ENCODE measurements around the gene LRRC7.

Gene LRRC7

GRCh38 chr1:70077066-70077465, 509.3 kb downstream of the LRRC7 start:
- H3K27ac ChIP-seq (ENCODE audit: low read depth, low read length), result no peak overlapping the region
- no peaks in the 10 kb centered on the region for H3K27me3 ChIP-seq (ENCODE audit: control insufficient read depth, insufficient read depth, low read length)
- H3K4me3 ChIP-seq (ENCODE audit: low read length), result no peak overlapping the region
- no peaks in the 10 kb centered on the region for H3K36me3 ChIP-seq (ENCODE audit: control insufficient read depth, insufficient read depth, low read length)
- no peak overlapping the region for H3K9ac ChIP-seq (ENCODE audit: low read length)
- no peaks in the 10 kb centered on the region for H3K4me1 ChIP-seq (ENCODE audit: control insufficient read depth, insufficient read depth, low read length)

- Histone ChIP-seq H3K27ac (ENCODE audit: low read depth, low read length) (no peak overlapping the region), H3K9ac (ENCODE audit: low read length) (no peak overlapping the region), H3K27me3 (ENCODE audit: control insufficient read depth, insufficient read depth, low read length) (no peaks in the 10 kb centered on the region), H3K4me3 (ENCODE audit: low read length) (no peak overlapping the region), H3K36me3 (ENCODE audit: control insufficient read depth, insufficient read depth, low read length) (no peaks in the 10 kb centered on the region), H3K4me1 (ENCODE audit: control insufficient read depth, insufficient read depth, low read length) (no peaks in the 10 kb centered on the region)
Observed at GRCh38 chr1:70079546-70079945, 511.8 kb downstream of the LRRC7 start.

GRCh38 chr1:70083519-70083918, 515.8 kb downstream of the LRRC7 start:
- Histone ChIP-seq H3K36me3 (ENCODE audit: control insufficient read depth, insufficient read depth, low read length) (no peaks in the 10 kb centered on the region), H3K4me3 (ENCODE audit: low read length) (no peak overlapping the region), H3K27ac (ENCODE audit: low read depth, low read length) (no peak overlapping the region)

GRCh38 chr1:70084314-70084915, 516.7 kb downstream of the LRRC7 start:
- no peaks in the 10 kb centered on the region for H3K4me1 ChIP-seq (ENCODE audit: control insufficient read depth, insufficient read depth, low read length)
- H3K36me3 ChIP-seq (ENCODE audit: control insufficient read depth, insufficient read depth, low read length), result no peaks in the 10 kb centered on the region
- H3K4me3 ChIP-seq (ENCODE audit: low read length), result no peak overlapping the region
- no peak overlapping the region for H3K27ac ChIP-seq (ENCODE audit: low read depth, low read length)
- H3K9ac ChIP-seq (ENCODE audit: low read length), result no peak overlapping the region
- no peaks in the 10 kb centered on the region for H3K27me3 ChIP-seq (ENCODE audit: control insufficient read depth, insufficient read depth, low read length)

More at GRCh38 chr1:70083519-70083918, 515.8 kb downstream of the LRRC7 start:
- H3K4me1 ChIP-seq (ENCODE audit: control insufficient read depth, insufficient read depth, low read length), result no peaks in the 10 kb centered on the region
- no peak overlapping the region for H3K9ac ChIP-seq (ENCODE audit: low read length)
- H3K27me3 ChIP-seq (ENCODE audit: control insufficient read depth, insufficient read depth, low read length), result no peaks in the 10 kb centered on the region

GRCh38 chr1:70085521-70085920, 517.8 kb downstream of the LRRC7 start:
- Histone ChIP-seq H3K9ac (ENCODE audit: low read length) (no peak overlapping the region), H3K4me3 (ENCODE audit: low read length) (no peak overlapping the region), H3K4me1 (ENCODE audit: control insufficient read depth, insufficient read depth, low read length) (no peaks in the 10 kb centered on the region), H3K27me3 (ENCODE audit: control insufficient read depth, insufficient read depth, low read length) (no peaks in the 10 kb centered on the region), H3K36me3 (ENCODE audit: control insufficient read depth, insufficient read depth, low read length) (no peaks in the 10 kb centered on the region), H3K27ac (ENCODE audit: low read depth, low read length) (no peak overlapping the region)

- Histone ChIP-seq H3K4me1 (ENCODE audit: control insufficient read depth, insufficient read depth, low read length) (no peaks in the 10 kb centered on the region), H3K27me3 (ENCODE audit: control insufficient read depth, insufficient read depth, low read length) (no peaks in the 10 kb centered on the region), H3K4me3 (ENCODE audit: low read length) (no peak overlapping the region), H3K27ac (ENCODE audit: low read depth, low read length) (no peak overlapping the region), H3K9ac (ENCODE audit: low read length) (no peak overlapping the region), H3K36me3 (ENCODE audit: control insufficient read depth, insufficient read depth, low read length) (no peaks in the 10 kb centered on the region)
Observed at GRCh38 chr1:70086897-70087296, 519.2 kb downstream of the LRRC7 start.

- Histone ChIP-seq H3K27ac (ENCODE audit: low read depth, low read length) (no peak overlapping the region), H3K27me3 (ENCODE audit: control insufficient read depth, insufficient read depth, low read length) (no peaks in the 10 kb centered on the region), H3K4me3 (ENCODE audit: low read length) (no peak overlapping the region), H3K4me1 (ENCODE audit: control insufficient read depth, insufficient read depth, low read length) (no peaks in the 10 kb centered on the region), H3K9ac (ENCODE audit: low read length) (no peak overlapping the region), H3K36me3 (ENCODE audit: control insufficient read depth, insufficient read depth, low read length) (no peaks in the 10 kb centered on the region)
Observed at GRCh38 chr1:70090141-70090540, 522.4 kb downstream of the LRRC7 start.

- Histone ChIP-seq H3K27ac (ENCODE audit: low read depth, low read length) (no peak overlapping the region), H3K9ac (ENCODE audit: low read length) (no peak overlapping the region), H3K4me3 (ENCODE audit: low read length) (no peak overlapping the region), H3K27me3 (ENCODE audit: control insufficient read depth, insufficient read depth, low read length) (no peaks in the 10 kb centered on the region), H3K4me1 (ENCODE audit: control insufficient read depth, insufficient read depth, low read length) (no peaks in the 10 kb centered on the region), H3K36me3 (ENCODE audit: control insufficient read depth, insufficient read depth, low read length) (no peaks in the 10 kb centered on the region)
Observed at GRCh38 chr1:70090875-70091274, 523.2 kb downstream of the LRRC7 start.

- Histone ChIP-seq H3K27ac (ENCODE audit: low read depth, low read length) (no peak overlapping the region), H3K36me3 (ENCODE audit: control insufficient read depth, insufficient read depth, low read length) (no peaks in the 10 kb centered on the region), H3K4me1 (ENCODE audit: control insufficient read depth, insufficient read depth, low read length) (no peaks in the 10 kb centered on the region), H3K9ac (ENCODE audit: low read length) (no peak overlapping the region), H3K27me3 (ENCODE audit: control insufficient read depth, insufficient read depth, low read length) (no peaks in the 10 kb centered on the region), H3K4me3 (ENCODE audit: low read length) (no peak overlapping the region)
Observed at GRCh38 chr1:70091811-70092210, 524.1 kb downstream of the LRRC7 start.

- Histone ChIP-seq H3K36me3 (ENCODE audit: control insufficient read depth, insufficient read depth, low read length) (no peaks in the 10 kb centered on the region), H3K9ac (ENCODE audit: low read length) (no peak overlapping the region), H3K27me3 (ENCODE audit: control insufficient read depth, insufficient read depth, low read length) (no peaks in the 10 kb centered on the region), H3K27ac (ENCODE audit: low read depth, low read length) (no peak overlapping the region), H3K4me3 (ENCODE audit: low read length) (no peak overlapping the region), H3K4me1 (ENCODE audit: control insufficient read depth, insufficient read depth, low read length) (no peaks in the 10 kb centered on the region)
Observed at GRCh38 chr1:70092526-70092925, 524.8 kb downstream of the LRRC7 start.

GRCh38 chr1:70093250-70093975, 525.7 kb downstream of the LRRC7 start:
- Histone ChIP-seq H3K27me3 (ENCODE audit: control insufficient read depth, insufficient read depth, low read length) (no peaks in the 10 kb centered on the region), H3K27ac (ENCODE audit: low read depth, low read length) (no peak overlapping the region), H3K36me3 (ENCODE audit: control insufficient read depth, insufficient read depth, low read length) (no peaks in the 10 kb centered on the region), H3K4me1 (ENCODE audit: control insufficient read depth, insufficient read depth, low read length) (no peaks in the 10 kb centered on the region), H3K9ac (ENCODE audit: low read length) (no peak overlapping the region), H3K4me3 (ENCODE audit: low read length) (no peak overlapping the region)

- Histone ChIP-seq H3K36me3 (ENCODE audit: control insufficient read depth, insufficient read depth, low read length) (no peaks in the 10 kb centered on the region), H3K4me3 (ENCODE audit: low read length) (no peak overlapping the region), H3K27me3 (ENCODE audit: control insufficient read depth, insufficient read depth, low read length) (no peaks in the 10 kb centered on the region), H3K27ac (ENCODE audit: low read depth, low read length) (no peak overlapping the region), H3K9ac (ENCODE audit: low read length) (no peak overlapping the region), H3K4me1 (ENCODE audit: control insufficient read depth, insufficient read depth, low read length) (no peaks in the 10 kb centered on the region)
Observed at GRCh38 chr1:70101231-70101630, 533.5 kb downstream of the LRRC7 start.

- H3K27ac ChIP-seq (ENCODE audit: low read depth, low read length), result no peak overlapping the region
- no peak overlapping the region for H3K4me3 ChIP-seq (ENCODE audit: low read length)
- H3K4me1 ChIP-seq (ENCODE audit: control insufficient read depth, insufficient read depth, low read length), result no peaks in the 10 kb centered on the region
- H3K27me3 ChIP-seq (ENCODE audit: control insufficient read depth, insufficient read depth, low read length), result no peaks in the 10 kb centered on the region
- H3K9ac ChIP-seq (ENCODE audit: low read length), result no peak overlapping the region
- no peaks in the 10 kb centered on the region for H3K36me3 ChIP-seq (ENCODE audit: control insufficient read depth, insufficient read depth, low read length)
Observed at GRCh38 chr1:70101774-70102173, 534.1 kb downstream of the LRRC7 start.
